HEK293T (cell line): ENCODE measurements around the gene HTR1B.

ENCODE experiments used
- BHLHE40 ChIP-seq: fragments of 450-650 bp; IDR thresholded peaks from 2 replicates; pipeline ENCODE4 v1.6.1; 2016; ENCODE audit warnings: mild to moderate bottlenecking, moderate library complexity, borderline replicate concordance
- ELF4 ChIP-seq: fragments of 450-650 bp; IDR thresholded peaks from 2 replicates; pipeline ENCODE4 v1.6.1; 2017; ENCODE audit warnings: antibody characterized with exemption
- FOXA1 ChIP-seq: fragments of 450-650 bp; IDR thresholded peaks from 2 replicates; pipeline ENCODE4 v1.6.1; 2016; ENCODE audit warnings: mild to moderate bottlenecking
- FOXM1 ChIP-seq: fragments of 450-650 bp; IDR thresholded peaks from 2 replicates; pipeline ENCODE4 v1.6.1; 2017; ENCODE audit warnings: mild to moderate bottlenecking, borderline replicate concordance
- HDGF ChIP-seq: fragments of 450-650 bp; IDR thresholded peaks from 2 replicates; pipeline ENCODE4 v1.6.1; 2017; ENCODE audit warnings: antibody characterized with exemption, borderline replicate concordance
- SP1 ChIP-seq: fragments of 450-650 bp; IDR thresholded peaks from 2 replicates; pipeline ENCODE4 v1.6.1; 2017
- SUZ12 ChIP-seq: fragments of 450-650 bp; IDR thresholded peaks from 2 replicates; pipeline ENCODE4 v1.6.1; 2016; ENCODE audit warnings: mild to moderate bottlenecking
- TARDBP ChIP-seq: fragments of 450-650 bp; IDR thresholded peaks from 2 replicates; pipeline ENCODE4 v1.6.1; 2016
- ZNF384 ChIP-seq: fragments of 450-650 bp; IDR thresholded peaks from 2 replicates; pipeline ENCODE4 v1.6.1; 2016

GRCh38 chr6:77425216-77425615 lies 38.1 kb downstream of the HTR1B start:
- TF ChIP-seq SUZ12 (no peak), BHLHE40 (no peak), SP1 (no peak), ZNF384 (no peak), FOXA1 (no peak), ELF4 (no peak), HDGF (no peak), FOXM1 (no peak), TARDBP (no peak)
